Progenitor cell of endocrine pancreas (in vitro differentiated cells): Measurements from ENCODE around the gene OPHN1. TPM values are rescaled to one million over a fixed set of nuclear protein-coding genes. Genes with fewer than 3 reads are reported as not detected.

ENCODE experiments used
- DNase-seq: peaks from one replicate; pipeline ENCODE4 v3.0.0; 2021; ENCODE audit warnings: low spot score; ENCODE audit not compliant: unreplicated experiment
- H3K27ac Mint-ChIP-seq: 2 replicates; pipeline ENCODE4 v1.8.0; 2021; ENCODE audit warnings: mild to moderate bottlenecking, moderate library complexity, mixed read lengths
- H3K27me3 Mint-ChIP-seq: 2 replicates; pipeline ENCODE4 v1.8.0; 2021; ENCODE audit warnings: mixed read lengths
- H3K36me3 Mint-ChIP-seq: 2 replicates; pipeline ENCODE4 v1.8.0; 2022; ENCODE audit warnings: mixed read lengths; ENCODE audit not compliant: insufficient read depth
- H3K4me1 Mint-ChIP-seq: 2 replicates; pipeline ENCODE4 v1.8.0; 2021; ENCODE audit warnings: low read depth, mixed read lengths
- H3K4me3 Mint-ChIP-seq: 2 replicates; pipeline ENCODE4 v1.8.0; 2021; ENCODE audit warnings: low read depth, mild to moderate bottlenecking, moderate library complexity, mixed read lengths
- H3K9me3 Mint-ChIP-seq: 2 replicates; pipeline ENCODE4 v1.8.0; 2021; ENCODE audit warnings: low read depth, mixed read lengths
- total RNA-seq: library from RNA; stranded (reverse); gene quantifications from 2 replicates; pipeline ENCODE4 v1.2.1, GENCODE V29; 2021
- TF ChIP-seq, protein P1 (sequence below): fragments of 200-600 bp; sonication (generic); IDR thresholded peaks from one replicate; pipeline ENCODE4 v1.5.0; 2021; ENCODE audit warnings: antibody characterized with exemption, mild to moderate bottlenecking; ENCODE audit not compliant: unreplicated experiment

The OPHN1 gene
- total RNA-seq, 1 donor from 2014 or later: 7.2 TPM

DNA sequence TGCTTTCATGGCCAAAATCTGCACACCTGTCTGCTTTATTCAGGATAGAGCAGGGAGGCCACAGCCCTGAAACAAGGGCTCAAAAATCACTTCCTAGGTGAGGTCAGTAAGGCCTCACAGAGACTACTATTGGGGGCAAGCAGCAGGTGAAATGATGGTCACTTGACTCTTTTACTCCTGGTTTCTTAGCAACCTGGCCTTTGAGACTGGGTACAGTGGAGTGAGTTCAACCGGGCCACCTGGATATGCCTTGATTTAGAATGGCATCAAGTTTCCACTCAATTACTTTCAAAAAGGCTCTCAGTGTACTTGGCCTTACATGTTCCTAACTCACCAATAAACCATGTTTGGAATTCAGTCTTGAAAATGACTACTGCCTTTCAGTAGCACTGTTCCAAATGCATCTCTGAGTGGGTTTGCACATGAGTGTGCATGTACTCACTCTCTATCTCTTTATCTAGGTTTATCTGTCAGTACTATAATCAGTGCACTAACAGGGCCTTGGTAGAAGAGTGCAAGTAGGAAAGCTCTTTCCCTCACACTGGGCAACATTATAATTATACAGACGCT, 388.2 kb downstream of the OPHN1 start:
- TF ChIP-seq, protein P1, sequence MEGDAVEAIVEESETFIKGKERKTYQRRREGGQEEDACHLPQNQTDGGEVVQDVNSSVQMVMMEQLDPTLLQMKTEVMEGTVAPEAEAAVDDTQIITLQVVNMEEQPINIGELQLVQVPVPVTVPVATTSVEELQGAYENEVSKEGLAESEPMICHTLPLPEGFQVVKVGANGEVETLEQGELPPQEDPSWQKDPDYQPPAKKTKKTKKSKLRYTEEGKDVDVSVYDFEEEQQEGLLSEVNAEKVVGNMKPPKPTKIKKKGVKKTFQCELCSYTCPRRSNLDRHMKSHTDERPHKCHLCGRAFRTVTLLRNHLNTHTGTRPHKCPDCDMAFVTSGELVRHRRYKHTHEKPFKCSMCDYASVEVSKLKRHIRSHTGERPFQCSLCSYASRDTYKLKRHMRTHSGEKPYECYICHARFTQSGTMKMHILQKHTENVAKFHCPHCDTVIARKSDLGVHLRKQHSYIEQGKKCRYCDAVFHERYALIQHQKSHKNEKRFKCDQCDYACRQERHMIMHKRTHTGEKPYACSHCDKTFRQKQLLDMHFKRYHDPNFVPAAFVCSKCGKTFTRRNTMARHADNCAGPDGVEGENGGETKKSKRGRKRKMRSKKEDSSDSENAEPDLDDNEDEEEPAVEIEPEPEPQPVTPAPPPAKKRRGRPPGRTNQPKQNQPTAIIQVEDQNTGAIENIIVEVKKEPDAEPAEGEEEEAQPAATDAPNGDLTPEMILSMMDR: no peak
- no peaks in the 10 kb centered on the region for H3K36me3 Mint-ChIP-seq
- H3K4me1 Mint-ChIP-seq: no peaks in the 10 kb centered on the region
- DNase-seq: no peak
- H3K27me3 Mint-ChIP-seq: no peaks in the 10 kb centered on the region
- no peak overlapping the region for H3K27ac Mint-ChIP-seq
- H3K4me3 Mint-ChIP-seq: no peak overlapping the region
- peaks cover 21% of the 10 kb centered on the region for H3K9me3 Mint-ChIP-seq

DNA sequence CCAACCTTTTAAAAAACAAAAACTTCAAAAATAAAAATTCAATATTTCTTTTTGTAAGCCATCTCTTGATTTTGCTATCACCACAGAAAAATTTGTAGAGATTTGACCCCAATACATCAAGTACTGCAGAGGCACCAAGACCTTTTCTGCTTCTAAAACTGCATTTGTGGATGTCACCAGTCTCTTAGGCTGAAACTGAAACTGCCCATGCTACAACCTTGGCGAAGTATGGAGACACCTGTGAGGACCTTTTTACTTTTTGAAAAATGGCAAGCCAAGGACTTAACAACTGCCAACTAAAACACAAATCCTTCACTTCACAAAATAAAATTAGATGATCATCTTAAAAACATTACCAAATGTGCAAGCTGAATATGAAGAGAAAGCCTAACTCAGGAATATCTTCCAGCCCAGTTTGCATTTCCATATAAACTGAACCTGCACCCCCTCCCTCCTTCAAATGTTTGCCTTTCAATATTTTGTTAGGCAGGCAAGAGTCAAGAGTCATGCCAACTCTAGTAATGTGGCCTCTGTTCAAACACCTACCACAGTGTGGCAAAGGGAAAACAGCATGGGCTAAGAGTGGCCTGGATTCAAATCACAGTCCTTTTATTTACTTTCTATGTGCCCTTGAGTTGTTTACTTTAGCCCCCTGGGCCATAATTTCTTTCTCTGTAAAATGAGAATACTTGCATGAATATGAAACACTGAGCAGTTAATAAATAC, 389.4 kb downstream of the OPHN1 start:
- TF ChIP-seq, protein P1: no peak
- DNase-seq: no peak
- Mint-ChIP-seq H3K27ac (no peak overlapping the region), H3K4me3 (no peak overlapping the region), H3K9me3 (peaks cover 16% of the 10 kb centered on the region), H3K36me3 (no peaks in the 10 kb centered on the region), H3K27me3 (no peaks in the 10 kb centered on the region), H3K4me1 (no peaks in the 10 kb centered on the region)

DNA sequence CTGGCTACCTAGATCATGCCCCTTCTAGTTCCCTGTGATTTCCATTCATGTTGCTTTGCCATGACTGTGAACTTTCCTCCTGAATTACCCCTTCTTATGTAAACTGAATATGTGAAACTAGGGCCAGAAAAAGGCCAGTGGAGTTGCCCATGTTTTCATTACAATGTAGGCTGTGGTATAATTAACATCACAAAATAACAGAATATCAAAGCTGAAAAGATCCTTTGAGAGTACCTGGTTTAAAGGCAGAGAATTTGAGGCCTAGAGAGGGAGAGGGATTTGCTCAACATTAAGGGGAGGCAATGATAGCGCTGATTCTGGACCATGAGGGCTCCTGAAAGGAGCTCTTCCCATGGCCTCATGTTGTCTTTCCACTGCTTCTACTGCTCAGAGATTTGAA, 392.2 kb downstream of the OPHN1 start:
- peaks cover 13% of the 10 kb centered on the region for H3K9me3 Mint-ChIP-seq
- H3K36me3 Mint-ChIP-seq: no peaks in the 10 kb centered on the region
- H3K4me3 Mint-ChIP-seq: no peak overlapping the region
- no peaks in the 10 kb centered on the region for H3K27me3 Mint-ChIP-seq
- H3K27ac Mint-ChIP-seq: no peak overlapping the region
- no peaks in the 10 kb centered on the region for H3K4me1 Mint-ChIP-seq
- no peak for DNase-seq
- TF ChIP-seq, protein P1: no peak

DNA sequence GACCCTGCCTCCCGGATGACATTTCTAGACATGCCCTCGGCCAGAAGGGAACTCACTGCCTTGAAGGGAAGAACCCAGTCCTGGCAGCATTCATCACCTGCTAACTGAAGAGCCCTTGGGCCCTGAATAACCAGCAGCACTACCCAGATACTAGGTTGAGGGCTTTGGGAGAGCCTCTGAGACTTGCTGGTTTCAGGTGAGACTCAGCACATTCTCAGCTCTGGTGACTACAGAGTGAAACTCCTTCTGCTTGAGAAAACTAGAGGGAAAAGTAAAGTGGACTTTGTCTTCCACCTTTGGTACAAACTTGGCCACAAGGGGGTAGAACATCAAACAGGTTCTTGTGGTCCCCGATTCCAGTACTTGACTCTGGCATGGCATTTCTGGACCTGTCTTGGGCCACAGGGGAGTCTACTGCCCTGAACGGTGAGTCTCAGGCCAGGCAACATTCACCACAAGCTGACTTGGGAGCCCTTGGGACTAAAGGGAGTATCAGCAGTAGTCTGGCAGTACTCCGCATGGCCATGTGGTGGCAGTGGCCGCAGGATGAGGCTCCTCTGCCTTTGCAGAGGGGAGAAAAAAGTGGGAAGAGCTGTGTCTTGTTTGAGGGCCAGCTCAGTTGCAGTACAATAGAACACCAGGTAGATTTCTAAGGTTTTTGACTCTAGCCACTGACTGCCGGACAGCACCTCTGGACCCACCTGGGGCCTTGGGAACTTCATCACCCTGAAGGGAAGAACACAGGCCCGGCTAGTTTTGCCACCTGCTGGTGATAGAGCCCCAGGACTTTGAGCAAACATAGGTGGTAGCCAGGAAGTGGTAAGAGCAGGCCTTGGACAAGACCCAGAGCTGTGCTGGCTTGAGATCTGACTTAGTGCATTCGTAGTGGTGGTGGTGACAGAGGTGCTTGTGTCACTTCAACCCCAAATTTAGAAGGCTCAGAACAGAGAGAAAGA, 414.8 kb downstream of the OPHN1 start:
- no peaks in the 10 kb centered on the region for H3K36me3 Mint-ChIP-seq

More for the DNA sequence above, 414.8 kb downstream of the OPHN1 start:
- Mint-ChIP-seq H3K9me3 (peaks cover 17% of the 10 kb centered on the region), H3K27ac (no peak overlapping the region), H3K4me3 (no peak overlapping the region), H3K27me3 (no peaks in the 10 kb centered on the region), H3K4me1 (no peaks in the 10 kb centered on the region)
- DNase-seq: no peak
- TF ChIP-seq, protein P1: peak; percentile 51
